Mesodermal cell (in vitro differentiated cells): ENCODE data around the gene STX2.
"Not testable (repeated sequence)": the region's sequence is repeated elsewhere in the genome, so short reads cannot be mapped to it uniquely, and the experiment has no call there.

Experiments used
- H3K27ac ChIP-seq: 2 replicates; pipeline ENCODE4 v1.7.0; 2013; ENCODE audit warnings: mild to moderate bottlenecking, low read depth, low read length, moderate library complexity; ENCODE audit not compliant: severe bottlenecking
- H3K36me3 ChIP-seq: 2 replicates; pipeline ENCODE4 v1.7.1; 2013; ENCODE audit warnings: mild to moderate bottlenecking, low read length, moderate library complexity; ENCODE audit not compliant: control insufficient read depth, insufficient read depth
- H3K4me1 ChIP-seq: one replicate; pipeline ENCODE4 v1.7.1; 2013; ENCODE audit warnings: mild to moderate bottlenecking, low read length; ENCODE audit not compliant: insufficient read depth, control insufficient read depth, poor library complexity, severe bottlenecking
- H3K4me3 ChIP-seq: 2 replicates; pipeline ENCODE4 v1.7.0; 2013; ENCODE audit warnings: low read length, control low read depth, mild to moderate bottlenecking; ENCODE audit not compliant: insufficient read depth, poor library complexity, severe bottlenecking; ENCODE audit errors: extremely low read depth
- H3K9me3 ChIP-seq: 2 replicates; pipeline ENCODE4 v1.7.1; 2013; ENCODE audit warnings: mild to moderate bottlenecking, low read length, moderate library complexity; ENCODE audit not compliant: control insufficient read depth
- WGBS, 2 experiments: methylation state at CpG; one replicate each; pipeline ENCODE4 v1.1.5; 2013; ENCODE audit warnings: missing lambda C conversion rate in 2 of 2; ENCODE audit not compliant: insufficient coverage in 2 of 2; 5-methylcytosine and 5-hydroxymethylcytosine counted together

STX2 gene

DNA sequence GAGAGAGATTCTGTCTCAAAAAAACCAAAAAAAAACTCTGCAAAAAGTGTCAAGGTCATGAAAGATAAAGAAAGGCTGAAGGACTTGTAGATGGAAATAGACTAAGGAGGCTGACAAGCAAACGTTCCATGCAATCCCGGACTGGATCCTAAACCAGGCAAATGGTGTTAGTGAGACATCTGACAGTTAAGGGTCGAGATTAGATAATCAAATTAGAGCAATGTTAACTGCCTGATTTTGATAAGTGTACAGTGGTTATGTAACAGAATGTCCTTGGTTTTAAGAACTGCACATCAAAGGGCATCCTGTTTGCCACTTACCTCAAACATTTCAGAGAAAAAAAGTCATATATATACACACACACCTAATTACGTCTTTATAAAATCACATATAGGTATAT lies 29.4 kb upstream of the STX2 start:
- WGBS, 2 experiments, result 33 to 57% methylated on average over 2 to 3 of the region's 4 CpGs
- H3K27ac ChIP-seq, result no peak overlapping the region
- H3K9me3 ChIP-seq, result no peaks in the 10 kb centered on the region
- no peak overlapping the region for H3K4me3 ChIP-seq
- H3K36me3 ChIP-seq, result peaks cover 8% of the 10 kb centered on the region
- no peaks in the 10 kb centered on the region for H3K4me1 ChIP-seq

DNA sequence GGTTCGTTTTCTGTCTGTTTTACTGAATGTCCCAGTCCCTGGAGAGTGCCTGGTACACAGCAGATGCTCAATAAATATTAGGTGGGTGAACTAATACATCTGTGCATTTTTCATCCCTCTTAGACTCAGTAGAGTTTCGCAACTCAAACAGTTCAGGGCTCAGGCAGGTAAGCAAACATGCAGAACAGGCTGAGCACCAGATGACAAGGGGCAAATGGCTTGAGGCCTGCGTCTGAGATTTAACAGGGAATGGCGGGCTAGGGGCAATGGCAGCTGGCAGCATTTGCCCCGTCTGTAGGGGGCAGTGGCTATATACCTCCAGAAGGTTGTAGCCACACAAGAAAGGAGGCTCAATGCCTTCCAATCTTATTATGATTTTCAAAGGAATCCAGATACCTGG lies 24.2 kb upstream of the STX2 start:
- no peaks in the 10 kb centered on the region for H3K4me1 ChIP-seq
- H3K4me3 ChIP-seq, result no peak overlapping the region
- no peaks in the 10 kb centered on the region for H3K9me3 ChIP-seq
- H3K36me3 ChIP-seq, result no peaks in the 10 kb centered on the region
- WGBS, 2 experiments, result 89 to 93% methylated on average over 2 to 4 of the region's 5 CpGs
- H3K27ac ChIP-seq, result no peak overlapping the region

DNA sequence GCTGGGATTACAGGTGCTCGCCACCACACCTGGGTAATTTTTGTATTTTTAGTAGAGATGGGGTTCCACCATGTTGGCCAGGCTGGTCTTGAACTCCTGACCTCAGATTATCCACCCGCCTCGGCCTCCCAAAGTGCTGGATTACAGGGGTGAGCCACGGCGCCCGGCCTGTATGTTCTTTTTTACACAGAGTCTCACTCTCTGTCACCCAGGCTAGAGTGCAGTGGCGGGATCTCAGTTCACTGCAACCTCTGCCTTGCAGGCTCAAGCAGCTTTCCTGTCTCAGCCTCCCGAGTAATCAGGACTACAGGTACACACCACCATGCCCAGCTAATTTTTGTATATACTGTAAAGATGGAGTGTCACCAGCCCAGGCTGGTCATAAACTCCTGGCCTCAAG lies 23.7 kb upstream of the STX2 start:
- H3K4me1 ChIP-seq, H3K36me3 ChIP-seq, H3K4me3 ChIP-seq, H3K9me3 ChIP-seq, H3K27ac ChIP-seq: not testable (repeated sequence)
- 88 to 96% methylated on average over 5 to 7 of the region's 8 CpGs for WGBS, 2 experiments

DNA sequence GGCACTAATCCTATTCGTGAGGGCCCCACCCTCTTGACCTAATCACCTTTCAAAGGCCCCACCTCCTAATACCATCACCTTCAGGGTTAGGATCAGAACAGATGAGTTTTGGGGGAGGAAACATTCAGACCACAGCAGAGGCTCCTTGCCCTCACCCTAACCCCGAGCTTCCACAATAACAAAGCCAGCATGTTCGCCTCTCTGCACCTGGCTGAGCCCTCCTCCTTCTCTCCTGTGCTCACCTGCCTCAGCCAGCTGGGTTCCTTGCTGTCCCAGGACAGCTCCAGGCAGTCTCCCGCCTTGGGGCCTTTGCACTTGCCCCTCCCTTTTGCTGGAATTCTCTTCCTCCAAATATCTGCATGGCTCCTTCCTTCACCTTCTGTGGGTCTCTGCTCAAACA lies 23.1 kb upstream of the STX2 start:
- no peaks in the 10 kb centered on the region for H3K36me3 ChIP-seq
- no peak overlapping the region for H3K4me3 ChIP-seq
- no peaks in the 10 kb centered on the region for H3K4me1 ChIP-seq
- no peaks in the 10 kb centered on the region for H3K9me3 ChIP-seq
- H3K27ac ChIP-seq, result no peak overlapping the region
- WGBS, 2 experiments, result 85 to 96% methylated on average over 2 to 3 of the region's 4 CpGs

DNA sequence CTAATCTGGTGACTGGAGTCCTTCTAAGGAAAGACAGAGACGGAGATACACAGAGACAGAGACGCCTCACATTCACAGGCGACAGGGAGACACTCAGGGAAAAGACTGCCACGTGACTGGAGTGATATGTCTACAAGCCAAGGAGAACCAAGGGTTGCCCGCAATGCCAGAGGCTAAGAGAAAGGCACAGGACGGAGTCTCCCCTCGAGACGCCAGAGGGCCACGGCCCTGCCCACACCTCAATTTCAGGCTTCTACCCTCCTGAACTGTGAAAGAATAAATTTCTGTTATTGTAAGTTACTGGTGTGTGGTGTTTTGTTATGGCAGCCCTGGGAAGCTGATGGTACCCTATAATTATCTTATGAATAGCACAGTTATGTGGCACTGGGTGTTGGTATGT lies 21.3 kb upstream of the STX2 start:
- peaks cover 7% of the 10 kb centered on the region for H3K9me3 ChIP-seq
- no peaks in the 10 kb centered on the region for H3K4me1 ChIP-seq
- 95% methylated on average over 5 to 8 of the region's 9 CpGs for WGBS, 2 experiments
- H3K36me3 ChIP-seq, result no peaks in the 10 kb centered on the region
- no peak overlapping the region for H3K4me3 ChIP-seq
- H3K27ac ChIP-seq, result no peak overlapping the region

DNA sequence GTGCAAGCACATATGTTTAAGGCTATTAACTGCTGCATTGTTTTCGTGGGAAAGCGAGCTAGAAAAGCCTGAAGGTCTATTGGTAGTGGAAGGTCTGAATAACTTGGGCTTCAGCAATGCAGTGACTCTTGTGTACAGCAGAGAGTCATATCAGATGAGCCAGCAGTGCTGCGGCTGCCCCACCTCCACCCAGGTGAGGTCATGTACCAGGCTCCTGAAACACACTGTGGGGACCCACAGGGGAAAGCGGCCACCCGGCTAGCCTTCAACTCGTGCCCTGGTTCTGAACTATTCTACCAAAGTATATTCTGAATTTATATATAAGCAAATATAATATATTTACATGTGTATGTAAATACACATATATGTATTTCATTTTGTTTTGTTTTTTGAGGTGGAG lies 20.1 kb upstream of the STX2 start:
- WGBS, 2 experiments, result 90 to 100% methylated on average over 2 to 3 of the region's 6 CpGs
- H3K36me3 ChIP-seq, result no peaks in the 10 kb centered on the region
- H3K9me3 ChIP-seq, result peaks cover 7% of the 10 kb centered on the region
- no peak overlapping the region for H3K4me3 ChIP-seq
- no peak overlapping the region for H3K27ac ChIP-seq
- no peaks in the 10 kb centered on the region for H3K4me1 ChIP-seq

DNA sequence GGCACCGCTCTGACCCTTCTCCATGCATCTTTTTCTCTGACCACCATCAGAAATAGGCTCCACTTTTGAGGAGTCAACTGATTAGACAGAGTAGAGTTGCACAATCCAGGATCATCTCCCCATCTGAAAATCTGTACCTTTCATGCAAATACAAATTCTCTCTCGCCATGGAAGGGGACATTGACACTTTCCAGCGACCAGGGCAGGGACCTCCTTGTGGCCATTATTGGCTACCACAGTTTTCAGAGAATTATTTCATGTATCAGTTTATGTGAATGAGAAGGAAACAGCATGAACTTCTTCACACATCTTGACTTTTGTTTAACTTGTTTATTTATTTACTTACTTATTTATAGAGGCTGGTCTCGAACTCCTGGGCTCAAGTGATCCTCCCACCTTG lies 19.0 kb upstream of the STX2 start:
- Histone ChIP-seq H3K27ac (no peak overlapping the region), H3K4me3 (no peak overlapping the region), H3K9me3 (peaks cover 7% of the 10 kb centered on the region), H3K36me3 (no peaks in the 10 kb centered on the region), H3K4me1 (no peaks in the 10 kb centered on the region)
- WGBS, 2 experiments, result 80 to 92% methylated on average over 2 of the region's 4 CpGs

DNA sequence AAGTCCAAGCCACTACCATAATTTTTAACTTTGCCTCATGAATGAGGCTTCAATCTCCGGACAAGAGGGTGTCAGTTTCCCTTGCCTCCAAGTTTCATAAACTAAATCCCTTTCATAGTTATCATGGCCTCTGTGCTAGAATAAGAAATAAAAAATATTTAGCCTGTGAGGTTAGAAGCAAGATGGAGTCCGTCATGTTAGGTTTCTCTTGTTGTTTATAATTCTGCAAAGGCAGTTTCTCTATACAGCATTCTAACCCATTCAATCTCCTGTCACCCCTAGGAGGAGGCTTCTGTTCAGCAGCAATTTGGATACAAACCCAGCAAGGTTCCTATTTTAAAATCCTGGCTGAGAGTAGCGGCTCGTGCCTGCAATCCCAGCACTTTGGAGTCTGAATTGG lies 17.0 kb upstream of the STX2 start:
- Histone ChIP-seq H3K4me3 (no peak overlapping the region), H3K4me1 (no peaks in the 10 kb centered on the region), H3K27ac (no peak overlapping the region), H3K36me3 (no peaks in the 10 kb centered on the region), H3K9me3 (peaks cover 7% of the 10 kb centered on the region)
- WGBS, 2 experiments, result 95% methylated on average over 2 of the region's 4 CpGs; no CpG with 5 or more reads in 1 of the 2 experiments

DNA sequence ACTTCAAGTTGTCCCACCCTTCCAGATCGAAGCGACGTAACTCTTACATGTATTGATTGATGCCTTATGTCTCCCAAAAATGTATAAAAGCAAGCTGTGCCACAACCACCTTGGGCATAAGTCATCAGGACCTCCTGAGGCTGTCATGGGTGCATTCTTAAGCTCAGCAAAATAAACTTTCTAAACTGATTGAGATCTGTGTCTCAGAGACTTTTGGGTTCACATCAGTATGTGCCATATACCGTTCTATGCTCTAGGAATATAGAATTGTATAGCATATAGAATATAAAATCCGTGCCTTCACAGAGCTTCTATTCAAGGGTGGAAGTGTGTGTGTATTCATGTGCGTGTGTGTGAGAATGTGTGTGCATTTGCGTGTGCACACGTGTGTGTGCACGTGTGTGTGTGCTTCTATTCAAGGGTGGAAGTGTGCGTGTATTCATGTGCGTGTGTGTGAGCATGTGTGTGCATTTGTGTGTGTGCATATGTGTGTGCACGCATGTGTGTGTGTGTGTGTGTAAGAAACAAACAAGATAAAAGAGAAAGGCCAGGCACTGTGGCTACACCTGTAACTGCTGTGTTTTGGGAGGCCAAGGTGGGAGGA lies 11.5 kb upstream of the STX2 start:
- no peaks in the 10 kb centered on the region for H3K9me3 ChIP-seq
- WGBS, 2 experiments, result 90 to 92% methylated on average over 8 to 10 of the region's 12 CpGs
- H3K4me3 ChIP-seq, result no peak overlapping the region
- H3K4me1 ChIP-seq, result no peaks in the 10 kb centered on the region
- H3K27ac ChIP-seq, result no peak overlapping the region
- no peaks in the 10 kb centered on the region for H3K36me3 ChIP-seq

DNA sequence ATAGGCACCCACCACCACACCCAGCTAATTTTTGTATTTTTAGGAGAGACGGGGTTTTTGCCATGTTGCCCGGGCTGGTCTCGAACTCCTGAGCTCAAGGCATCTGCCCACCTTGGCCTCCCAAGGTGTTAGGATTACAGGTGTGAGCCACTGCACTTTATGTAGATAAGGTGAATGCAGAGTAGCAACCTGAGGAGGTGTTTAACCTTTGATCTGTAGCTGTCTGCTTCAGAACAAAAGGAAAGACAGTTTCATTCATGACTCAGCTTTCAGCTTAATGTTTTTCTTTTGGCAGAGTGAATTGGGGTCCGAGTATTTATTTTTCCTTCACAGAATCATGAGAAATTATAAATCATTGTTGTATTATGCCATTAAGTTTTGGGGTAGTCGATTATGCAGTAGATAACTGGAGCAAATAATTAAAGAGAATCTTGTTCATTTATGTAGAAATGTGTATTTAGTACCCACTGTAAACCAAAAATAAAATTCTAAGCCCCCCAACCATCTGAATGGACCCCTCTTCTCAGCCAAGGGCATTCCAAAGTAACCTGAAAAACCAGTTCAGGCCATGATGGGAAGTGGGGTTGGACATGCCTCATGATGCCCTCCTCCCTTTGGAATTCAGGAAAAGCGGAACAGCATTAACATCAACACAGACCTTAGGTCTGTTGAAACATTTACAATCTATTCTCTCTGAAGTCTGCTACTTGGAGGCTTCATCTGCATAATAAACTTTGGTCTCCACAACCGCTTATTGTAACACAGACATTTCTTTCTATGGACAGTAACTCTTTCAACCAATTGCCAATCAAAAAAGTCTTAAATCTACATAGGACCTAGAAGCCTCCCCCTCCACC lies 10.7 kb upstream of the STX2 start:
- Histone ChIP-seq H3K27ac (no peak overlapping the region), H3K36me3 (no peaks in the 10 kb centered on the region), H3K4me3 (no peak overlapping the region), H3K9me3 (no peaks in the 10 kb centered on the region), H3K4me1 (no peaks in the 10 kb centered on the region)
- 20 to 70% methylated on average over 2 to 4 of the region's 7 CpGs for WGBS, 2 experiments

DNA sequence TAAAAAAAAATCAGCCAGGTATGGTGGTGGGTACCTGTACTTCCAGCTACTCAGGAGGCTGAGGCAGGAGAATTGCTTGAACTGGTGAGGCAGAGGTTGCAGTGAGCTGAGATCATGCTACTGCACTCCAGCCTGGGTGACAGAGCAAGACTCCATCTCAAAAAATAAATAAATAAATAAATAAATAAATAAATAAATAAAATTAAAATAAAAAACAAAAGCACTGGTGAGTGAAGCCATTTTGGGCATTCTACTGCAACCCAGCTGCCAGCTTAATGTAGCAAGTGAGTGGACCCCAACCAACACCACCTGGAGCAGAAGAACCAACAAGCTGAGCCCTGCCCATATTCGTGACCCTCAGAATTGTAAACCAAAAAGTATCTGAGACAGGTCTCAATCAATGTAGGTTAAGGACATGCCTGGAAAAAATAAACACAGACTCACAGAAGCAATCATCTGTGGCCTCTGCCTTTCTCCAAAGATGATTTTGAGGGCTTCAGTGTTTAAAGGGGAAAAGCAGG lies 9.8 kb upstream of the STX2 start:
- H3K4me1 ChIP-seq, result not testable (repeated sequence)
- no CpG with 5 or more reads among the region's 1 CpG for WGBS, 2 experiments

More for the DNA sequence above, 9.8 kb upstream of the STX2 start:
- H3K27ac ChIP-seq, H3K9me3 ChIP-seq, H3K36me3 ChIP-seq, H3K4me3 ChIP-seq: not testable (repeated sequence)
